Measurements from ENCODE around the gene DPH3. TPM values are rescaled to one million over a fixed set of nuclear protein-coding genes. Genes with fewer than 3 reads are reported as not detected.

The DPH3 gene
- total and polyA plus RNA-seq, 2 experiments from 2014 or later = 15.3 to 84.3 TPM

DNA sequence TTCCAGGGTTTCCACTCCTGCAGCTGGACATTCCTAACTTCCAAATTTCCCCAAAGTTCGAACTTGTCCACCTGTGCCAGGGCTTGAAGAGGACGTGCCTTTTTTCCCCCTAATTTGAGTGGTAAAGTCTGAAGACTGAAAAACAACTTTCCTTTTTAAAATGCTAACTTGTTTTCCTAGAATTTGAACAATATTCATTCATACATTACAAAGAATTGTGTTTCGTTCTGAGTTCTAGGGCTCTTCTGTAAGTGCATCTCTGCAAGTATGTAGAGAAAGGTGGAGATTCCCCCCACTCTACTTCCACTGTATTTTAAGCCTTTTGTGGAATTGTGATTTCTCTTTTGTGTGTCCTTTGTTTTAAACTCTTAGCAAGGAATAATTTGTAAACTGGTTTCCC lies 9.4 kb downstream of the DPH3 start (continued):
- TF ChIP-seq, protein P1, sequence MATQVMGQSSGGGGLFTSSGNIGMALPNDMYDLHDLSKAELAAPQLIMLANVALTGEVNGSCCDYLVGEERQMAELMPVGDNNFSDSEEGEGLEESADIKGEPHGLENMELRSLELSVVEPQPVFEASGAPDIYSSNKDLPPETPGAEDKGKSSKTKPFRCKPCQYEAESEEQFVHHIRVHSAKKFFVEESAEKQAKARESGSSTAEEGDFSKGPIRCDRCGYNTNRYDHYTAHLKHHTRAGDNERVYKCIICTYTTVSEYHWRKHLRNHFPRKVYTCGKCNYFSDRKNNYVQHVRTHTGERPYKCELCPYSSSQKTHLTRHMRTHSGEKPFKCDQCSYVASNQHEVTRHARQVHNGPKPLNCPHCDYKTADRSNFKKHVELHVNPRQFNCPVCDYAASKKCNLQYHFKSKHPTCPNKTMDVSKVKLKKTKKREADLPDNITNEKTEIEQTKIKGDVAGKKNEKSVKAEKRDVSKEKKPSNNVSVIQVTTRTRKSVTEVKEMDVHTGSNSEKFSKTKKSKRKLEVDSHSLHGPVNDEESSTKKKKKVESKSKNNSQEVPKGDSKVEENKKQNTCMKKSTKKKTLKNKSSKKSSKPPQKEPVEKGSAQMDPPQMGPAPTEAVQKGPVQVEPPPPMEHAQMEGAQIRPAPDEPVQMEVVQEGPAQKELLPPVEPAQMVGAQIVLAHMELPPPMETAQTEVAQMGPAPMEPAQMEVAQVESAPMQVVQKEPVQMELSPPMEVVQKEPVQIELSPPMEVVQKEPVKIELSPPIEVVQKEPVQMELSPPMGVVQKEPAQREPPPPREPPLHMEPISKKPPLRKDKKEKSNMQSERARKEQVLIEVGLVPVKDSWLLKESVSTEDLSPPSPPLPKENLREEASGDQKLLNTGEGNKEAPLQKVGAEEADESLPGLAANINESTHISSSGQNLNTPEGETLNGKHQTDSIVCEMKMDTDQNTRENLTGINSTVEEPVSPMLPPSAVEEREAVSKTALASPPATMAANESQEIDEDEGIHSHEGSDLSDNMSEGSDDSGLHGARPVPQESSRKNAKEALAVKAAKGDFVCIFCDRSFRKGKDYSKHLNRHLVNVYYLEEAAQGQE (IDR thresholded peaks at IDR 0.05; ENCODE audit: unreplicated experiment) = no peak
- no peak for TF ChIP-seq NANOG (IDR thresholded peaks at IDR 0.05; ENCODE audit: borderline replicate concordance)
- TF ChIP-seq JUNB (IDR thresholded peaks at IDR 0.05; ENCODE audit: unreplicated experiment) = no peak
- no peak for TF ChIP-seq CREB1 (CRISPR knock-in tag; IDR thresholded peaks at IDR 0.05; ENCODE audit: low read depth)

GRCh38 chr3:16254916-16255315 lies 9.8 kb downstream of the DPH3 start:
- no peak overlapping the region for H3K4me3 ChIP-seq
- DNase-seq (ENCODE audit: low spot score) (no peak), ATAC-seq (no peak)
- H2AFZ ChIP-seq = no peak overlapping the region
- peaks cover 6% of the 10 kb centered on the region for H3K36me3 ChIP-seq (ENCODE audit: insufficient read depth)
- H3K27me3 Mint-ChIP-seq (ENCODE audit: insufficient read depth, low read depth, poor library complexity) = peaks cover 2% of the 10 kb centered on the region
- H3K27me3 ChIP-seq (ENCODE audit: insufficient read depth) = no peaks in the 10 kb centered on the region
- H3K9me3 Mint-ChIP-seq = no peaks in the 10 kb centered on the region
- H3K27ac Mint-ChIP-seq = no peak overlapping the region
- no peaks in the 10 kb centered on the region for H3K79me2 ChIP-seq (replicated peaks; ENCODE audit: insufficient read depth)
- H3K4me1 Mint-ChIP-seq = no peaks in the 10 kb centered on the region
- H3K4me3 Mint-ChIP-seq = no peak overlapping the region
- peaks cover 3% of the 10 kb centered on the region; the same call in 2 of the 3 replicates for H3K36me3 Mint-ChIP-seq (ENCODE audit: low read depth)
- H3F3A ChIP-seq (replicated peaks; ENCODE audit: low read depth) = no peaks in the 10 kb centered on the region
- H3K4me1 ChIP-seq (ENCODE audit: insufficient read depth) = no peaks in the 10 kb centered on the region
- H3K4me2 ChIP-seq = no peak overlapping the region
- TF ChIP-seq, protein P1 (IDR thresholded peaks at IDR 0.05; ENCODE audit: unreplicated experiment) = no peak
- TF ChIP-seq EZH2 (IDR thresholded peaks at IDR 0.05; ENCODE audit: low read depth, unreplicated experiment) = no peak
- no peak for TF ChIP-seq EZH2phosphoT487 (IDR thresholded peaks at IDR 0.05; ENCODE audit: unreplicated experiment)
- TF ChIP-seq CTCF (conservative IDR thresholded peaks at IDR 0.05; ENCODE audit: low read depth in 2 of 2) = no peak
- TF ChIP-seq CREB1 (CRISPR knock-in tag; IDR thresholded peaks at IDR 0.05; ENCODE audit: low read depth) = no peak
- no peak for TF ChIP-seq NANOG (IDR thresholded peaks at IDR 0.05; ENCODE audit: borderline replicate concordance)
- TF ChIP-seq JUNB (IDR thresholded peaks at IDR 0.05; ENCODE audit: unreplicated experiment) = no peak
- TF ChIP-seq STAT1 (IDR thresholded peaks at IDR 0.05; ENCODE audit: unreplicated experiment) = no peak
- no peak for TF ChIP-seq ZNF114 (CRISPR knock-in tag; IDR thresholded peaks at IDR 0.05)
- TF ChIP-seq POLR2AphosphoS5 (IDR thresholded peaks at IDR 0.05; ENCODE audit: low read depth) = no peak
- no peak for TF ChIP-seq ETS1 (IDR thresholded peaks at IDR 0.05)
- no peaks in the 10 kb centered on the region; the same call in 1 of the 2 replicates for H4K20me1 ChIP-seq (replicated peaks; ENCODE audit: insufficient read depth)
- H3K9me2 ChIP-seq (ENCODE audit: insufficient read depth) = no peaks in the 10 kb centered on the region
- H3K27ac ChIP-seq (ENCODE audit: low read depth) = no peak overlapping the region
